Parathyroid adenoma (tissue), 2 donors: ENCODE data around the gene NAV3.

ENCODE experiments used
- H2AFZ ChIP-seq: fragments of 300-600 bp; sonication (generic); one replicate; pipeline ENCODE4 v1.7.0; 2017; ENCODE audit warnings: antibody characterized with exemption, mild to moderate bottlenecking
- H3K27ac ChIP-seq: fragments of 300-600 bp; sonication (generic); one replicate; pipeline ENCODE4 v1.7.0; 2017
- H3K27me3 ChIP-seq: fragments of 300-600 bp; sonication (generic); one replicate; pipeline ENCODE4 v1.7.0; 2017; ENCODE audit warnings: low read length; ENCODE audit not compliant: control insufficient read depth, insufficient read depth
- H3K36me3 ChIP-seq: fragments of 300-600 bp; sonication (generic); one replicate; pipeline ENCODE4 v1.7.0; 2017; ENCODE audit warnings: low read length; ENCODE audit not compliant: control insufficient read depth, insufficient read depth
- H3K4me1 ChIP-seq: fragments of 300-600 bp; sonication (generic); one replicate; pipeline ENCODE4 v1.7.0; 2017; ENCODE audit warnings: control low read depth
- H3K4me2 ChIP-seq: fragments of 300-600 bp; sonication (generic); one replicate; pipeline ENCODE4 v1.7.0; 2017; ENCODE audit warnings: low read length
- H3K4me3 ChIP-seq: fragments of 300-600 bp; sonication (generic); one replicate; pipeline ENCODE4 v1.7.0; 2017; ENCODE audit warnings: low read depth, low read length
- H3K79me2 ChIP-seq: fragments of 300-600 bp; sonication (generic); one replicate; pipeline ENCODE4 v1.7.0; 2017; ENCODE audit warnings: control low read depth
- H3K9ac ChIP-seq: fragments of 300-600 bp; sonication (generic); one replicate; pipeline ENCODE4 v1.7.0; 2017; ENCODE audit warnings: mild to moderate bottlenecking
- H3K9me3 ChIP-seq: fragments of 300-600 bp; sonication (generic); one replicate; pipeline ENCODE4 v1.7.0; 2017; ENCODE audit warnings: low read length; ENCODE audit not compliant: control insufficient read depth
- CTCF ChIP-seq: fragments of 300-600 bp; sonication (generic); IDR thresholded peaks from one replicate; pipeline ENCODE4 v1.7.0; 2017; ENCODE audit warnings: antibody characterized with exemption, mild to moderate bottlenecking
- donor health status: primary hyperparathyroidism.

NAV3 gene

GRCh38 chr12:77786675-77787074, 44.0 kb upstream of the NAV3 start:
- H3K27ac ChIP-seq: no peak overlapping the region
- TF ChIP-seq CTCF: no peak

GRCh38 chr12:77788231-77789168, 42.2 kb upstream of the NAV3 start:
- H3K9ac ChIP-seq: no peak overlapping the region
- no peak overlapping the region for H3K4me2 ChIP-seq
- H3K9me3 ChIP-seq: no peaks in the 10 kb centered on the region
- no peaks in the 10 kb centered on the region for H3K36me3 ChIP-seq
- no peak overlapping the region for H3K4me3 ChIP-seq
- TF ChIP-seq CTCF: no peak
- no peaks in the 10 kb centered on the region for H3K27me3 ChIP-seq
- H3K4me1 ChIP-seq: no peaks in the 10 kb centered on the region
- H2AFZ ChIP-seq: no peak overlapping the region
- H3K27ac ChIP-seq: no peak overlapping the region
- H3K79me2 ChIP-seq: no peaks in the 10 kb centered on the region

More at GRCh38 chr12:77786675-77787074, 44.0 kb upstream of the NAV3 start:
- Histone ChIP-seq H3K27me3 (no peaks in the 10 kb centered on the region), H3K4me3 (no peak overlapping the region), H3K9me3 (no peaks in the 10 kb centered on the region), H3K79me2 (no peaks in the 10 kb centered on the region), H3K36me3 (no peaks in the 10 kb centered on the region), H3K4me1 (no peaks in the 10 kb centered on the region), H3K9ac (no peak overlapping the region), H3K4me2 (no peak overlapping the region), H2AFZ (no peak overlapping the region)

DNA sequence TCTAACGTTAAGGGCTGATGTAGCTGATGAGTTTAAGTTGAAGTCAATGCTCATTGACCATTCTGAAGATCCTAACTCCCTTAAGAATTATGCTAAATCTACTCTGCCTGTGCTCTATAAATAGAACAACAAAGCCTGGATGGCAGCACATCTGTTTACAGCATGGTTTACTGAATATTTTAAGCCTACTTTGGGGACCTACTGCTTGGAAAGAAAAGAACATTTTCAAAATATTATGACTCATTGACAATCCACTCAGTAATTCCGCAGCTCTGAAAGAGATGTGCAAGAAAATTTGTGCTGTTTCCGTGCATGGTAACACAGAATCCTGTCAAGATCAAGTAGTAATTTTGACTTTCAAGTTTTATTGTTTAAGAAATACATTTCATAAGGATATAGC, 35.0 kb upstream of the NAV3 start:
- H2AFZ ChIP-seq: no peak overlapping the region
- no peak overlapping the region for H3K27ac ChIP-seq
- no peaks in the 10 kb centered on the region for H3K9me3 ChIP-seq
- TF ChIP-seq CTCF: no peak
- H3K27me3 ChIP-seq: no peaks in the 10 kb centered on the region
- H3K4me1 ChIP-seq: no peaks in the 10 kb centered on the region
- no peaks in the 10 kb centered on the region for H3K79me2 ChIP-seq
- no peak overlapping the region for H3K4me2 ChIP-seq
- H3K9ac ChIP-seq: no peak overlapping the region
- no peak overlapping the region for H3K4me3 ChIP-seq
- no peaks in the 10 kb centered on the region for H3K36me3 ChIP-seq

GRCh38 chr12:77796775-77797174, 33.9 kb upstream of the NAV3 start:
- Histone ChIP-seq H3K4me2 (no peak overlapping the region), H3K9ac (no peak overlapping the region), H3K27me3 (no peaks in the 10 kb centered on the region), H3K9me3 (no peaks in the 10 kb centered on the region), H3K4me3 (no peak overlapping the region), H3K36me3 (no peaks in the 10 kb centered on the region), H3K4me1 (no peaks in the 10 kb centered on the region), H2AFZ (no peak overlapping the region), H3K27ac (no peak overlapping the region), H3K79me2 (no peaks in the 10 kb centered on the region)
- TF ChIP-seq CTCF: no peak

- no peaks in the 10 kb centered on the region for H3K9me3 ChIP-seq
- H3K4me2 ChIP-seq: no peak overlapping the region
- H2AFZ ChIP-seq: no peak overlapping the region
- no peak overlapping the region for H3K4me3 ChIP-seq
- no peaks in the 10 kb centered on the region for H3K79me2 ChIP-seq
- no peak overlapping the region for H3K9ac ChIP-seq
- H3K36me3 ChIP-seq: no peaks in the 10 kb centered on the region
- H3K27me3 ChIP-seq: no peaks in the 10 kb centered on the region
- H3K27ac ChIP-seq: no peak overlapping the region
- no peak for TF ChIP-seq CTCF
- no peaks in the 10 kb centered on the region for H3K4me1 ChIP-seq
Observed at GRCh38 chr12:77800501-77800900, 30.2 kb upstream of the NAV3 start.
